GM23338 (cell line): ENCODE data around the gene CD99L2. TPM values are rescaled to one million over a fixed set of nuclear protein-coding genes. Genes with fewer than 3 reads are reported as not detected.

Source experiments
- CREB1 ChIP-seq: fragments of 250-450 bp; sonication (Bioruptor Pico); IDR thresholded peaks from 2 replicates; pipeline ENCODE4 v1.5.0; 2020; ENCODE audit warnings: low read depth, mild to moderate bottlenecking, moderate library complexity
- CTCF ChIP-seq, 2 experiments: fragments of 200-600 bp in 1 of 2; sonication (generic) in 1 of 2; conservative IDR thresholded peaks; 2 replicates each; pipeline versions ENCODE4 v1.5.1 to v1.6.1; 2016 to 2017; ENCODE audit warnings: antibody characterized with exemption in 2 of 2, low read depth in 2 of 2, mild to moderate bottlenecking in 2 of 2, moderate library complexity in 1 of 2
- EZH2phosphoT487 ChIP-seq: fragments of 200-600 bp; sonication (generic); IDR thresholded peaks from one replicate; pipeline ENCODE4 v1.8.1; 2018; ENCODE audit warnings: antibody characterized with exemption; ENCODE audit not compliant: unreplicated experiment
- JUNB ChIP-seq: IDR thresholded peaks from one replicate; pipeline ENCODE4 v1.6.1; 2016; ENCODE audit warnings: antibody characterized with exemption; ENCODE audit not compliant: unreplicated experiment
- NANOG ChIP-seq: IDR thresholded peaks from 2 replicates; pipeline ENCODE4 v1.6.1; 2016; ENCODE audit warnings: antibody characterized with exemption, borderline replicate concordance
- ZNF114 ChIP-seq: fragments of 250-450 bp; sonication (Bioruptor Pico); IDR thresholded peaks from 2 replicates; pipeline ENCODE4 v1.5.0; 2020; ENCODE audit warnings: mild to moderate bottlenecking, moderate library complexity
- ZNF331 ChIP-seq: fragments of 250-450 bp; sonication (Bioruptor Pico); IDR thresholded peaks from 2 replicates; pipeline ENCODE4 v1.5.0; 2020; ENCODE audit warnings: low read depth, mild to moderate bottlenecking, moderate library complexity
- polyA plus RNA-seq: library from polyadenylated mRNA; unstranded; fragments of >200 nt; fragmentation: Nextera tagmentation; extraction: Ambion mirVana; gene quantifications from 2 replicates; pipeline ENCODE4 v1.2.1, GENCODE V29; 2016
- total RNA-seq: library from RNA; depleted of rRNA; stranded (reverse); fragments of >200 nt; shearing (Covaris generic); gene quantifications from 2 replicates; pipeline ENCODE4 v1.2.3, GENCODE V29; 2014
- TF ChIP-seq, protein P1 (sequence below): fragments of 250-450 bp; sonication (Bioruptor Pico); IDR thresholded peaks from 2 replicates; pipeline ENCODE4 v1.5.0; 2020; ENCODE audit warnings: mild to moderate bottlenecking, moderate library complexity
- TF ChIP-seq, protein P2 (sequence below): IDR thresholded peaks from 2 replicates; pipeline ENCODE4 v1.6.1; 2016; ENCODE audit warnings: antibody characterized with exemption

The CD99L2 gene
- total and polyA plus RNA-seq, 2 experiments from 2014 or later, result 2.6 to 6.4 TPM

DNA sequence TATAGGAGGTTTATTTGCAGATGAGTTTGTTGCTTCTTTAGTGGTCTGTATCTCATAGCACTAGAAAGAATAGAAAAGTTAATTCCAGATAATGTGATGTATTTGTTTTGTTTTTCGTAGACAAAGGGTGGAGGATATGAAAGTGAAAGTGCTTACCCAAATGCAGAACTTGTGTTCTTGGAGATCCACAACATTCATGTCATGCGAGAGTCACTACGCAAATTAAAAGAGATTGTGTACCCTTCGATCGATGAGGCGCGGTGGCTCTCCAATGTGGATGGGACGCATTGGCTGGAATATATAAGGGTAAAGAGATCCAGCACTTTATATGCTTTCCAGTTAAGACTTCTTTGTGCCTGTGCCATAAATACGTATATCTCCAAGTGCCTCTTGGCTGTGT lies 162.0 kb downstream of the CD99L2 start (continued):
- TF ChIP-seq, protein P1, sequence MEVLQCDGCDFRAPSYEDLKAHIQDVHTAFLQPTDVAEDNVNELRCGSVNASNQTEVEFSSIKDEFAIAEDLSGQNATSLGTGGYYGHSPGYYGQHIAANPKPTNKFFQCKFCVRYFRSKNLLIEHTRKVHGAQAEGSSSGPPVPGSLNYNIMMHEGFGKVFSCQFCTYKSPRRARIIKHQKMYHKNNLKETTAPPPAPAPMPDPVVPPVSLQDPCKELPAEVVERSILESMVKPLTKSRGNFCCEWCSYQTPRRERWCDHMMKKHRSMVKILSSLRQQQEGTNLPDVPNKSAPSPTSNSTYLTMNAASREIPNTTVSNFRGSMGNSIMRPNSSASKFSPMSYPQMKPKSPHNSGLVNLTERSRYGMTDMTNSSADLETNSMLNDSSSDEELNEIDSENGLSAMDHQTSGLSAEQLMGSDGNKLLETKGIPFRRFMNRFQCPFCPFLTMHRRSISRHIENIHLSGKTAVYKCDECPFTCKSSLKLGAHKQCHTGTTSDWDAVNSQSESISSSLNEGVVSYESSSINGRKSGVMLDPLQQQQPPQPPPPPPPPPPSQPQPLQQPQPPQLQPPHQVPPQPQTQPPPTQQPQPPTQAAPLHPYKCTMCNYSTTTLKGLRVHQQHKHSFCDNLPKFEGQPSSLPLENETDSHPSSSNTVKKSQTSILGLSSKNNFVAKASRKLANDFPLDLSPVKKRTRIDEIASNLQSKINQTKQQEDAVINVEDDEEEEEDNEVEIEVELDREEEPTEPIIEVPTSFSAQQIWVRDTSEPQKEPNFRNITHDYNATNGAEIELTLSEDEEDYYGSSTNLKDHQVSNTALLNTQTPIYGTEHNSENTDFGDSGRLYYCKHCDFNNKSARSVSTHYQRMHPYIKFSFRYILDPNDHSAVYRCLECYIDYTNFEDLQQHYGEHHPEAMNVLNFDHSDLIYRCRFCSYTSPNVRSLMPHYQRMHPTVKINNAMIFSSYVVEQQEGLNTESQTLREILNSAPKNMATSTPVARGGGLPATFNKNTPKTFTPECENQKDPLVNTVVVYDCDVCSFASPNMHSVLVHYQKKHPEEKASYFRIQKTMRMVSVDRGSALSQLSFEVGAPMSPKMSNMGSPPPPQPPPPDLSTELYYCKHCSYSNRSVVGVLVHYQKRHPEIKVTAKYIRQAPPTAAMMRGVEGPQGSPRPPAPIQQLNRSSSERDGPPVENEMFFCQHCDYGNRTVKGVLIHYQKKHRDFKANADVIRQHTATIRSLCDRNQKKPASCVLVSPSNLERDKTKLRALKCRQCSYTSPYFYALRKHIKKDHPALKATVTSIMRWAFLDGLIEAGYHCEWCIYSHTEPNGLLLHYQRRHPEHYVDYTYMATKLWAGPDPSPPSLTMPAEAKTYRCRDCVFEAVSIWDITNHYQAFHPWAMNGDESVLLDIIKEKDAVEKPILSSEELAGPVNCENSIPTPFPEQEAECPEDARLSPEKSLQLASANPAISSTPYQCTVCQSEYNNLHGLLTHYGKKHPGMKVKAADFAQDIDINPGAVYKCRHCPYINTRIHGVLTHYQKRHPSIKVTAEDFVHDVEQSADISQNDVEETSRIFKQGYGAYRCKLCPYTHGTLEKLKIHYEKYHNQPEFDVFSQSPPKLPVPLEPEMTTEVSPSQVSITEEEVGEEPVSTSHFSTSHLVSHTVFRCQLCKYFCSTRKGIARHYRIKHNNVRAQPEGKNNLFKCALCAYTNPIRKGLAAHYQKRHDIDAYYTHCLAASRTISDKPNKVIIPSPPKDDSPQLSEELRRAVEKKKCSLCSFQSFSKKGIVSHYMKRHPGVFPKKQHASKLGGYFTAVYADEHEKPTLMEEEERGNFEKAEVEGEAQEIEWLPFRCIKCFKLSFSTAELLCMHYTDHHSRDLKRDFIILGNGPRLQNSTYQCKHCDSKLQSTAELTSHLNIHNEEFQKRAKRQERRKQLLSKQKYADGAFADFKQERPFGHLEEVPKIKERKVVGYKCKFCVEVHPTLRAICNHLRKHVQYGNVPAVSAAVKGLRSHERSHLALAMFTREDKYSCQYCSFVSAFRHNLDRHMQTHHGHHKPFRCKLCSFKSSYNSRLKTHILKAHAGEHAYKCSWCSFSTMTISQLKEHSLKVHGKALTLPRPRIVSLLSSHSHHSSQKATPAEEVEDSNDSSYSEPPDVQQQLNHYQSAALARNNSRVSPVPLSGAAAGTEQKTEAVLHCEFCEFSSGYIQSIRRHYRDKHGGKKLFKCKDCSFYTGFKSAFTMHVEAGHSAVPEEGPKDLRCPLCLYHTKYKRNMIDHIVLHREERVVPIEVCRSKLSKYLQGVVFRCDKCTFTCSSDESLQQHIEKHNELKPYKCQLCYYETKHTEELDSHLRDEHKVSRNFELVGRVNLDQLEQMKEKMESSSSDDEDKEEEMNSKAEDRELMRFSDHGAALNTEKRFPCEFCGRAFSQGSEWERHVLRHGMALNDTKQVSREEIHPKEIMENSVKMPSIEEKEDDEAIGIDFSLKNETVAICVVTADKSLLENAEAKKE (CRISPR knock-in tag), result no peak
- TF ChIP-seq CREB1 (no peak), EZH2phosphoT487 (no peak), ZNF114 (CRISPR knock-in tag) (no peak), ZNF331 (CRISPR knock-in tag) (no peak), CTCF (conservative IDR thresholded peaks at IDR 0.05; ENCODE audit: low read depth in 2 of 2) (no peak), NANOG (no peak), JUNB (no peak)
- TF ChIP-seq, protein P2, sequence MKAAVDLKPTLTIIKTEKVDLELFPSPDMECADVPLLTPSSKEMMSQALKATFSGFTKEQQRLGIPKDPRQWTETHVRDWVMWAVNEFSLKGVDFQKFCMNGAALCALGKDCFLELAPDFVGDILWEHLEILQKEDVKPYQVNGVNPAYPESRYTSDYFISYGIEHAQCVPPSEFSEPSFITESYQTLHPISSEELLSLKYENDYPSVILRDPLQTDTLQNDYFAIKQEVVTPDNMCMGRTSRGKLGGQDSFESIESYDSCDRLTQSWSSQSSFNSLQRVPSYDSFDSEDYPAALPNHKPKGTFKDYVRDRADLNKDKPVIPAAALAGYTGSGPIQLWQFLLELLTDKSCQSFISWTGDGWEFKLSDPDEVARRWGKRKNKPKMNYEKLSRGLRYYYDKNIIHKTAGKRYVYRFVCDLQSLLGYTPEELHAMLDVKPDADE, result no peak
